Heart left ventricle (tissue), 16 donors: ENCODE data around the gene LRRC42. TPM values are rescaled to one million over a fixed set of nuclear protein-coding genes. Genes with fewer than 3 reads are reported as not detected.

ENCODE experiments used
- ATAC-seq, 4 donors: fragments of 200-7000 bp; cut with Tn5 transposase; one replicate each; pipeline ENCODE4 v1.9.1; 2020 to 2022; ENCODE audit warnings: moderate library complexity in 4 of 4, mild to moderate bottlenecking in 3 of 4, moderate number of reproducible peaks in 1 of 4
- DNase-seq, 5 donors: peaks; one replicate each; pipeline ENCODE4 v3.0.0-alpha.2; 2020
- H3K27ac ChIP-seq, 12 donors: fragments of 200-600 bp; sonication (generic) in 4 of 12; one replicate each; pipeline versions ENCODE4 v1.5.0 to v1.8.0; 2016 to 2022; ENCODE audit warnings: mild to moderate bottlenecking in 2 of 12
- H3K27me3 ChIP-seq, 9 donors: fragments of 200-600 bp; sonication (generic) in 2 of 9; one replicate each; pipeline versions ENCODE4 v1.5.1 to v1.8.0; 2016 to 2022; ENCODE audit warnings: mild to moderate bottlenecking in 3 of 9
- H3K36me3 ChIP-seq, 9 donors: fragments of 200-600 bp; sonication (generic) in 2 of 9; one replicate each; pipeline versions ENCODE4 v1.5.0 to v1.8.0; 2018 to 2022; ENCODE audit warnings: mild to moderate bottlenecking in 2 of 9
- H3K4me1 ChIP-seq, 12 donors: fragments of 200-600 bp; sonication (generic) in 4 of 12; one replicate each; pipeline versions ENCODE4 v1.5.0 to v1.8.0; 2016 to 2022; ENCODE audit warnings: mild to moderate bottlenecking in 3 of 12
- H3K4me3 ChIP-seq, 12 donors: fragments of 200-600 bp; sonication (generic) in 4 of 12; one replicate each; pipeline versions ENCODE4 v1.5.0 to v1.8.0; 2017 to 2022; ENCODE audit warnings: mild to moderate bottlenecking in 9 of 12, moderate library complexity in 4 of 12
- H3K9me3 ChIP-seq, 12 donors: fragments of 200-600 bp; sonication (generic) in 4 of 12; one replicate each; pipeline versions ENCODE4 v1.5.0 to v1.8.0; 2016 to 2022; ENCODE audit warnings: mild to moderate bottlenecking in 1 of 12
- CTCF ChIP-seq, 12 donors: fragments of 200-600 bp; sonication (generic) in 4 of 12; IDR thresholded peaks; one replicate each; pipeline versions ENCODE4 v1.5.0 to v1.8.0; 2018 to 2022; ENCODE audit warnings: antibody characterized with exemption in 12 of 12, mild to moderate bottlenecking in 5 of 12
- POLR2A ChIP-seq, 2 donors: fragments of 450-650 bp; IDR thresholded peaks; one replicate each; pipeline ENCODE4 v1.6.1; 2017; ENCODE audit warnings: antibody characterized with exemption in 2 of 2, mild to moderate bottlenecking in 2 of 2, moderate library complexity in 2 of 2
- WGBS, 4 donors: extraction: QIAGEN DNeasy Blood & Tissue Kit in 2 of 4; methylation state at CpG; one replicate each; pipeline versions ENCODE4 v1.1.5 to v1.1.7; 2013 to 2018; 5-methylcytosine and 5-hydroxymethylcytosine counted together
- intact Hi-C, 10 donors: fragments of 100-400 bp; cut with DNase I; formaldehyde crosslinking; loops; one replicate each; pipeline versions ENCODE4 v1.11.1 to v1.14.2; 2022
- polyA plus RNA-seq, 2 donors: library from polyadenylated mRNA; stranded (reverse); fragments of 200-250 nt; gene quantifications; one replicate each; pipeline ENCODE4 v1.2.3, GENCODE V29; 2013
- total RNA-seq, 9 donors: library from RNA; depleted of rRNA in 2 of 9; stranded (reverse); fragments of >200 nt in 2 of 9; fragmentation: NEBNext Ultra II Directional in 3 of 9; extraction: Animal tissue kit (Norgen Biotek cat#: 25700) in 3 of 9; gene quantifications; one replicate each; pipeline versions ENCODE4 v1.1.0 to v1.2.4, GENCODE V29; 2016 to 2023
- donor health status: ischemic (EF 13 %, LVEDD 7.1; RV severe dilation, severe dysfunction).
- donor health status: healthy with polysubstance abuse.
- donor health status: DM: no; HTN: yes; CAD: no.
- donor health status: DM: no; HTN: no; CAD: no.
- donor health status: ischemic (EF 25% LVEDD 6.9; RV normal size, moderate dysfunction).
- donor health status: ischemic (EF 25% LVEDD 5.7; RV mildly dilated, moderate dysfunction).
- donor health status: healthy.
- donor health status: DM: yes; HTN: yes; CAD: no.
- donor health status: ischemic (EF 35%, LVEDD 5.7; RV mildly dilated, moderate dysfunction).
- donor health status: nonischemic (EF 11% LVEDD 7.7; RV severe dilation, severe dysfunction).
- donor health status: DM: yes; HTN: yes; CAD: no.
- donor health status: PGD.
- donor health status: ischemic (EF 29% LVEDD 5.4; RV normal size, mild dysfunction).
- donor health status: nonischemic (EF 23%, LVEDD 6.1; RV moderate dilation, normal function).

Gene LRRC42
- total and polyA plus RNA-seq, 11 donors = 3.7 to 18.5 (median 14.3) TPM

- no peaks in the 10 kb centered on the region for H3K27me3 ChIP-seq
- peaks cover 0 to 5% (median 0%) of the 10 kb centered on the region in 12 donors for H3K4me1 ChIP-seq
- no peak for TF ChIP-seq POLR2A (IDR thresholded peaks at IDR 0.05)
- TF ChIP-seq CTCF (IDR thresholded peaks at IDR 0.05) = no peak
- WGBS, 4 donors = 93 to 96% (median 95%) methylated on average over 3 of the region's 3 CpGs
- peaks cover 0 to 71% (median 40%) of the 10 kb centered on the region in 9 donors for H3K36me3 ChIP-seq
- H3K9me3 ChIP-seq = no peaks in the 10 kb centered on the region
- intact Hi-C loops = loop anchor here in 1 of 10 donors (5.0 kb wide), 1 partner anchor 683 kb away; no protein-coding TSS in a partner anchor
- no peak for ATAC-seq
- no peak overlapping the region for H3K27ac ChIP-seq
- no peak overlapping the region for H3K4me3 ChIP-seq
- no peak for DNase-seq
Observed at GRCh38 chr1:53919675-53920066, 26.5 kb upstream of the LRRC42 start.

- WGBS, 4 donors = 95 to 100% (median 96%) methylated on average over 2 of the region's 2 CpGs
- no peak overlapping the region for H3K27ac ChIP-seq
- intact Hi-C loops = no loop called here
Observed at GRCh38 chr1:53927376-53927881, 18.7 kb upstream of the LRRC42 start.

GRCh38 chr1:53929246-53929960 lies 16.7 kb upstream of the LRRC42 start:
- 82 to 92% (median 89%) methylated on average over 2 of the region's 2 CpGs for WGBS, 4 donors
- H3K4me1 ChIP-seq = no peaks in the 10 kb centered on the region
- no peak overlapping the region for H3K4me3 ChIP-seq
- no peaks in the 10 kb centered on the region for H3K27me3 ChIP-seq
- H3K36me3 ChIP-seq = peaks cover 0 to 57% (median 38%) of the 10 kb centered on the region in 9 donors
- ATAC-seq (no peak), DNase-seq (no peak)
- H3K27ac ChIP-seq = no peak overlapping the region
- TF ChIP-seq CTCF (IDR thresholded peaks at IDR 0.05) = no peak
- TF ChIP-seq POLR2A (IDR thresholded peaks at IDR 0.05) = no peak
- intact Hi-C loops = no loop called here
- peaks cover 0 to 18% (median 3%) of the 10 kb centered on the region in 12 donors for H3K9me3 ChIP-seq

More at GRCh38 chr1:53927376-53927881, 18.7 kb upstream of the LRRC42 start:
- TF ChIP-seq CTCF (IDR thresholded peaks at IDR 0.05) (no peak), POLR2A (IDR thresholded peaks at IDR 0.05) (no peak)
- DNase-seq (no peak), ATAC-seq (no peak)
- Histone ChIP-seq H3K36me3 (peaks cover 0 to 77% (median 57%) of the 10 kb centered on the region in 9 donors), H3K27me3 (no peaks in the 10 kb centered on the region), H3K4me1 (no peaks in the 10 kb centered on the region), H3K9me3 (peaks cover 0 to 12% (median 0%) of the 10 kb centered on the region in 12 donors), H3K4me3 (no peak overlapping the region)

GRCh38 chr1:53930932-53931331 lies 15.2 kb upstream of the LRRC42 start:
- 88 to 92% (median 90%) methylated on average over 3 of the region's 3 CpGs for WGBS, 4 donors
- H3K9me3 ChIP-seq = peaks cover 0 to 21% (median 4%) of the 10 kb centered on the region in 12 donors
- no peak overlapping the region for H3K4me3 ChIP-seq
- H3K36me3 ChIP-seq = peaks cover 0 to 49% (median 28%) of the 10 kb centered on the region in 9 donors
- H3K27ac ChIP-seq = no peak overlapping the region
- H3K4me1 ChIP-seq = no peaks in the 10 kb centered on the region
- intact Hi-C loops = no loop called here
- TF ChIP-seq POLR2A (IDR thresholded peaks at IDR 0.05) (no peak), CTCF (IDR thresholded peaks at IDR 0.05) (no peak)
- no peak for DNase-seq
- no peak for ATAC-seq
- no peaks in the 10 kb centered on the region for H3K27me3 ChIP-seq
